ENCODE data around the gene SRGAP2.
"Not testable (repeated sequence)": the region's sequence is repeated elsewhere in the genome, so short reads cannot be mapped to it uniquely, and the experiment has no call there.

The SRGAP2 gene

GRCh38 chr1:206231989-206232388 lies 28.6 kb downstream of the SRGAP2 start:
- H3F3A ChIP-seq (ENCODE audit: control insufficient read depth, insufficient read depth); H3K4me2 ChIP-seq (ENCODE audit: low read length); H3K79me2 ChIP-seq (ENCODE audit: control insufficient read depth, low read length); H3K36me3 ChIP-seq (ENCODE audit: control insufficient read depth, low read length); H3K4me3 ChIP-seq (ENCODE audit: low read length); H3K27ac ChIP-seq (ENCODE audit: low read depth, low read length); H3K27me3 ChIP-seq (ENCODE audit: control insufficient read depth, low read length); H4K20me1 ChIP-seq (ENCODE audit: control insufficient read depth, insufficient read depth, low read depth, low read length); H3K9me2 ChIP-seq (replicated peaks; ENCODE audit: control insufficient read depth, low read length); H3K9me3 ChIP-seq (ENCODE audit: control insufficient read depth, insufficient read depth, low read length); H3K4me1 ChIP-seq (ENCODE audit: control insufficient read depth, low read length): not testable (repeated sequence)

DNA sequence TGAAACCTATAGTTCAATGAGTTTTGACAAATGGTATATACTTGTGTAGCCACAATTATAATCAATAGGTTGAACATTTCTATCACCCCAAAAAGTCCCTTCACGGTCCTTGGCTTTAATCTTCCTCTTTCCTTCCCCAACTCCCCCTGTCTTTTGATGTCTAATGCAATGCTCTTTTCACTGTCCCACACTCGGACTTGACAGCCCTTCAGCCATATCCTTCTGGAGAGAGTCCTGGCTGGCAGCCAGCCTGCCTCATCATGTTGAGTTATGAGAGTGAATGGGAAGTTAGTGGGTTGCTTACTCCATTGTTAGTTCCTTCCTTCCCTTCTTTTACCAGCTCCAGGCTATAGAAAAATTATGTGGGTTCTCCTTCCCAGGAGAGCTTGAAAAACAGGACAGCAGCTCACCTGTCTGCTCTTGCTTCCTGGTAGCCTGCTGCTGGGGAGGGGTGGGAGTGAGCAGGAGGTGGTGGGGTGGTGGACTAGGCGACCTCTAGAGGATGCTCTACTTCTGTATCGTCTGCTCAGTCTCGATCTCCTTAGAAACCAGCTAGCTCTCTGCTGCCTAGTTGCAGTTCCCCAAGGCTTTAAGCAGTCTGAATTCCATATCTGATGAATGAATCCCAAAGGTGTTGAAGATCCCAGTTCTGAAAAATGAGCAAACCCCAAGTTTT lies 29.8 kb downstream of the SRGAP2 start:
- not testable (repeated sequence) for H3K9me2 ChIP-seq (replicated peaks; ENCODE audit: control insufficient read depth, low read length); H3F3A ChIP-seq (ENCODE audit: control insufficient read depth, insufficient read depth); H3K4me3 ChIP-seq (ENCODE audit: low read length); H3K27me3 ChIP-seq (ENCODE audit: control insufficient read depth, low read length); H3K79me2 ChIP-seq (ENCODE audit: control insufficient read depth, low read length); H3K4me2 ChIP-seq (ENCODE audit: low read length); H4K20me1 ChIP-seq (ENCODE audit: control insufficient read depth, insufficient read depth, low read depth, low read length); H3K9me3 ChIP-seq (ENCODE audit: control insufficient read depth, insufficient read depth, low read length); H3K27ac ChIP-seq (ENCODE audit: low read depth, low read length); H3K36me3 ChIP-seq (ENCODE audit: control insufficient read depth, low read length); H3K4me1 ChIP-seq (ENCODE audit: control insufficient read depth, low read length)

DNA sequence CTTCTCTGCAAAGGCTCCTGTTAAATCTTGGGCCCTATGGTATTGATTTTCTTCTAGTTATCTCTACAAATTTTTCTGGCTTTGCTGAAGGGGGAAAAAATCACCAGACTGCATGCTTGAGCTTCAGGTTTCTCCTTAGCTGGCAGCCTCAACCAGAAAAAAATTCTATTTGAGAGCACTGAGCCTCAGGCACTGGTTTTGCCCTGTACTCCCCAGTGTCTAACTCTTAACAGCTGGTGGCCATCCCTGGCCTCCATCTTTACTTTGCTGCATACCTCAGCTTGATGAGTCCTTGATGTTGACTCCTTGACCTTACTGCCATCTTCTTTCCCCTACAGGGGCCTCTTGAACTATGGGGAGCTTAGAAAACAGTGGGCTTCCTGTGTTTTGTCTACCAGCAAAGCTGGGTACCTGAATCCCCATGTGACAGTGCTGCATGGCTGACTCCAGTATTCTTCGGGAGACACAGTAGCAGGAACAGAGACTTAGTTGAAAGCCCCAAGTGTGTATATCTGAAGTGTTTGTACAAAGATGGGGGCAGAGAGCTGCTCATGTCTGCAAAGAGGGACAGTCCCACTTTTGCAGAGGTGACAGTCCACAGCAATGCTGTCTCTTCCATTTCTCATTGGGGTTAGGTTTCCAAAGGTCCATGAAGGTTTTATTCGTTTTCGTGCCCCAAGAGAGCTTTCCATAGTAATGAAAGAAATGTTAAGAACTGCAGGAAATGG lies 31.0 kb downstream of the SRGAP2 start:
- H3K4me2 ChIP-seq (ENCODE audit: low read length); H4K20me1 ChIP-seq (ENCODE audit: control insufficient read depth, insufficient read depth, low read depth, low read length); H3K4me1 ChIP-seq (ENCODE audit: control insufficient read depth, low read length); H3K9me3 ChIP-seq (ENCODE audit: control insufficient read depth, insufficient read depth, low read length); H3K79me2 ChIP-seq (ENCODE audit: control insufficient read depth, low read length); H3K4me3 ChIP-seq (ENCODE audit: low read length); H3K27me3 ChIP-seq (ENCODE audit: control insufficient read depth, low read length); H3K9me2 ChIP-seq (replicated peaks; ENCODE audit: control insufficient read depth, low read length); H3K36me3 ChIP-seq (ENCODE audit: control insufficient read depth, low read length); H3K27ac ChIP-seq (ENCODE audit: low read depth, low read length); H3F3A ChIP-seq (ENCODE audit: control insufficient read depth, insufficient read depth): not testable (repeated sequence)

- not testable (repeated sequence) for H3K79me2 ChIP-seq (ENCODE audit: control insufficient read depth, low read length); H3K4me1 ChIP-seq (ENCODE audit: control insufficient read depth, low read length); H3K9me3 ChIP-seq (ENCODE audit: control insufficient read depth, insufficient read depth, low read length); H3K9me2 ChIP-seq (replicated peaks; ENCODE audit: control insufficient read depth, low read length); H4K20me1 ChIP-seq (ENCODE audit: control insufficient read depth, insufficient read depth, low read depth, low read length); H3F3A ChIP-seq (ENCODE audit: control insufficient read depth, insufficient read depth); H3K27ac ChIP-seq (ENCODE audit: low read depth, low read length); H3K4me2 ChIP-seq (ENCODE audit: low read length); H3K36me3 ChIP-seq (ENCODE audit: control insufficient read depth, low read length); H3K27me3 ChIP-seq (ENCODE audit: control insufficient read depth, low read length); H3K4me3 ChIP-seq (ENCODE audit: low read length)
These were observed 31.8 kb downstream of the SRGAP2 start for GRCh38 chr1:206235190-206235589.

GRCh38 chr1:206240288-206240687 lies 36.9 kb downstream of the SRGAP2 start:
- not testable (repeated sequence) for H3K27ac ChIP-seq (ENCODE audit: low read depth, low read length); H4K20me1 ChIP-seq (ENCODE audit: control insufficient read depth, insufficient read depth, low read depth, low read length); H3F3A ChIP-seq (ENCODE audit: control insufficient read depth, insufficient read depth); H3K79me2 ChIP-seq (ENCODE audit: control insufficient read depth, low read length); H3K9me2 ChIP-seq (replicated peaks; ENCODE audit: control insufficient read depth, low read length); H3K4me3 ChIP-seq (ENCODE audit: low read length); H3K36me3 ChIP-seq (ENCODE audit: control insufficient read depth, low read length); H3K4me1 ChIP-seq (ENCODE audit: control insufficient read depth, low read length); H3K27me3 ChIP-seq (ENCODE audit: control insufficient read depth, low read length); H3K4me2 ChIP-seq (ENCODE audit: low read length); H3K9me3 ChIP-seq (ENCODE audit: control insufficient read depth, insufficient read depth, low read length)

DNA sequence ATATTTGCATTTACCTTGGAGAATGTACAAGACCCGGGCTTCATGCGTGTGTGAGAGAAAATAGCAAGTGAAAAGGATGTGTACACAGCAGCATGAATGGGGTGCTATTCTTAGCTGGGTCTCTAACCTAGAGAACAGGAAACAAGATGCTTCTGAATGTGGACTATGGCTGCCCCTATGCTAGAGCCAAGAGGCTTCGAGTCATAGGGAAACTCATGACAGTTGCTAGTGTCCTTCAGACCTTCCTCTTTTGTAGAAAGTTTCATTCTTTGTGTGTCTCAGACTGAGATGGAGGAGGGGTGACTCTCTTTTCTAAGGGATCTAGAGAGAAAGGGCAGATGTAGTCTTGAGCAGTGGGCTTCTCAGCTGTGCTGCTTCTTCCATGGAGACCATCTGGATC lies 40.0 kb downstream of the SRGAP2 start:
- not testable (repeated sequence) for H3K9me2 ChIP-seq (replicated peaks; ENCODE audit: control insufficient read depth, low read length); H3K27me3 ChIP-seq (ENCODE audit: control insufficient read depth, low read length); H3K4me3 ChIP-seq (ENCODE audit: low read length); H3K79me2 ChIP-seq (ENCODE audit: control insufficient read depth, low read length); H3K36me3 ChIP-seq (ENCODE audit: control insufficient read depth, low read length); H4K20me1 ChIP-seq (ENCODE audit: control insufficient read depth, insufficient read depth, low read depth, low read length); H3K27ac ChIP-seq (ENCODE audit: low read depth, low read length); H3K9me3 ChIP-seq (ENCODE audit: control insufficient read depth, insufficient read depth, low read length); H3F3A ChIP-seq (ENCODE audit: control insufficient read depth, insufficient read depth); H3K4me1 ChIP-seq (ENCODE audit: control insufficient read depth, low read length)
- peak overlapping the region; percentile 19; the same call in 1 of the 2 replicates for H3K4me2 ChIP-seq (ENCODE audit: low read length)

DNA sequence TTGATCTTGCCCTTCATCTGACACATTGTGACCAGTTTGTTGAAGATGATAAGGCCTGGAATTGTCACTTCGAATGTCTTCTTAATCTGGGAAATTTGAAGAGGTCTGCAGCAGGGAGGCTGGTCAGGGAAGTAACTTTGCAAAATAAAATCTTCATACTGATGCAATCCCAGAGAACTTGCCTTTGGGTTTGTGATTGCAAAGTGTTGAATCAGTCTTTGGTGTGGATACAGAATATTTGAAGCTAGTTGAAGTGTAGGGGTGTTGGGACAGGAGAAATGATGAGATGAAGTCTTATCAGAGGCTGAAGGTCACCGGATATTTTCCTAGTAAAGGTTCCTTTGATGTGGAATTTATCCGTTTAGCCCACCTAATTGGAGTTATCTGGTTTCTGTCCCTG lies 42.1 kb downstream of the SRGAP2 start:
- not testable (repeated sequence) for H3K27ac ChIP-seq (ENCODE audit: low read depth, low read length)

DNA sequence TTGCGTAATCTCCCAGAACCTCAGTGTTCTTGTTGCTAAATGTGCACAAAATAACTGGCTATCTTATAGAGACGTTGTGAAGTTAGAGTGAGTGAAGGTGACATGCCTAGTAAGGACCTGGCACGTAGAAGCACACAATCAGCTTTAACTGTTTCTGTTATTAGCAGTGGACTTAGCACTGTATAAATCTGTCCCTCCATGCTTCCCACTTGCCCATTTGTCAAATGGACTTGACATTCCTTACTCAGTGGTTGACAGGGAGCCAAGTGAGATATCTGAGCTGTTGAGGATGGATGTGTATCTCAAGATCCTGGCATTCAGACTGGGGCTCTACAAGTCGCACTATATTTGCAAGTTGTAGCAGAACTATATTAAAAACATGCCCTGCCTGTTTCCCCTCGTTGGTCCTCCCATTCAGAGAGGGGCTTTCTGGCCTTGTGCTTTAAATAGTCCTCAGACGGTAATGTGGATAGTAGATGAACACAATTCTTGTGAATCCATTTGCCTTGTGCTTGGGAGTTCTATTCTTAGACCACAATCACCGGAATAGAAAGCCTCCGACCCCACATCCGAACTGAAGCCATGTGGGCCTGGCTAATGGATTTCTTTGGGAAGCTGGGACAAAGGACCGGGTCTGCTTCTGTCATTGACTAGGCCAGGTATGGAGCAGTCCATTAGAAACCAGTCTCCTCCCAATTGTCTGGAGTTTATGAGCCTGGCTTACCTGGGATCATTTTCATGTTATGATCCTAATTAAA lies 43.0 kb downstream of the SRGAP2 start:
- H3K9me3 ChIP-seq (ENCODE audit: control insufficient read depth, insufficient read depth, low read length); H3K79me2 ChIP-seq (ENCODE audit: control insufficient read depth, low read length); H3K27me3 ChIP-seq (ENCODE audit: control insufficient read depth, low read length); H3K4me3 ChIP-seq (ENCODE audit: low read length); H3K27ac ChIP-seq (ENCODE audit: low read depth, low read length); H3K4me2 ChIP-seq (ENCODE audit: low read length); H3K9me2 ChIP-seq (replicated peaks; ENCODE audit: control insufficient read depth, low read length); H3F3A ChIP-seq (ENCODE audit: control insufficient read depth, insufficient read depth); H3K36me3 ChIP-seq (ENCODE audit: control insufficient read depth, low read length); H4K20me1 ChIP-seq (ENCODE audit: control insufficient read depth, insufficient read depth, low read depth, low read length): not testable (repeated sequence)
- peaks cover 12% of the 10 kb centered on the region for H3K4me1 ChIP-seq (ENCODE audit: control insufficient read depth, low read length)

More for the DNA sequence above, 42.1 kb downstream of the SRGAP2 start:
- not testable (repeated sequence) for H3K27me3 ChIP-seq (ENCODE audit: control insufficient read depth, low read length); H4K20me1 ChIP-seq (ENCODE audit: control insufficient read depth, insufficient read depth, low read depth, low read length); H3F3A ChIP-seq (ENCODE audit: control insufficient read depth, insufficient read depth); H3K79me2 ChIP-seq (ENCODE audit: control insufficient read depth, low read length); H3K4me2 ChIP-seq (ENCODE audit: low read length); H3K9me3 ChIP-seq (ENCODE audit: control insufficient read depth, insufficient read depth, low read length); H3K36me3 ChIP-seq (ENCODE audit: control insufficient read depth, low read length); H3K9me2 ChIP-seq (replicated peaks; ENCODE audit: control insufficient read depth, low read length); H3K4me3 ChIP-seq (ENCODE audit: low read length)
- peaks cover 11% of the 10 kb centered on the region for H3K4me1 ChIP-seq (ENCODE audit: control insufficient read depth, low read length)

Measured in DOHH2 (cell line).